NCI-H1930 (cell line): Measurements from ENCODE around the gene ELOVL2.

ENCODE experiments used
- DNase-seq, 2 experiments: peaks; one replicate each; lab custom pipeline; 2025; lab: John Stamatoyannopoulos, UW

Gene ELOVL2

DNA sequence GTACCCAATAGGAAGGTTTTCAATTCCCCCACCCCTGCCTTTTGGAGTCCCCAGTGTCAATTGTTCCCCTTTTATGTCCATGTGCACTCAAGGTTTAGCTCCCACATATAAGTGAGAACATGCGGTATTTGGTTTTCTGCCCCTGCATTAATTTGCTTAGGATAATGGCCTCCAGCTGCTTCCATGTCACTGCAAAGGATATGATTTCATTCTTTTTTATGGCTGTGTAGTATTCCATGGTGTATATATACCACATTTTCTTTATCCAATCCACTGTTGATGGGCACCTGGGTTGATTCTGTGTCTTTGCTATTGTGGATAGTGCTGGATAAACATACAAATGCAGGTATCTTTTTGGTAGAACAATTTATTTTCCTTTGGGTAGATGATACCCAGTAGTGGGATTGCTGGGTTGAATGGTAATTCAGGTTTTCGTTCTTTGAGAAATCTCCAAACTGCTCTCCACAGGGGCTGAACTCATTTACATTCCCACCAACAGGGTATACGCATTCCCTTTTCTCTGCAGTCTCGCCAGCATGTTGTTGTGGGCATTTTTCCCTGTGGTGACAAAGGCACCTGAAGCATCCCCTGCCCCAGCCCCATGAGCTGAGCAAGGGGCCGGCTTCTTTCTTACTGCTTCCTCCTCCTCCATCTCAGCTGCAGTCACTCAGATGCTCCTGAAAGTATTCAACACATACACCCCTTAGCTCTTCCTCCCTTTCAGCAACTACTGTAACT is 66.7 kb downstream of the ELOVL2 start:
- no peak for DNase-seq

GRCh38 chr6:10976571-10976970 is 67.5 kb downstream of the ELOVL2 start:
- DNase-seq, result no peak

GRCh38 chr6:10972196-10972595 is 71.9 kb downstream of the ELOVL2 start:
- DNase-seq, result no peak

GRCh38 chr6:10970731-10971130 is 73.4 kb downstream of the ELOVL2 start:
- no peak for DNase-seq

DNA sequence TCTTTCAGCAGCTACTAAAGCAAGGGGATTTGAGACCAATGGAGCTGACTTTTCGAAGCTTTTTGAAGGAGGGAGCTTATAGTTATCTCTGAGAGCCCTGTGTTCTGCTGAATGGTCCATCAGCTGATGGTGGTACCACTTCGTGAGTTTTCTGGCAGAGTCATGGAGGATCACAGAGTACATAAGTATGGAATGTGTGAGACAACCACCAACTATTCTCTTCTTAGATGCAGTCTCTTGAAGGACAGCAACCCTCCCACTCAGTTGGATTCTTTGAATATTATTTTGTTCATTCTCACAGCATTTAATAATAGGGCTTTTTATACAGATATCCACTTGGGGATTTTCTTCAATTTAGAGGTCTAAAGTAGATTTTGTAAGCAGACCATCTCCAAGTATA is 75.3 kb downstream of the ELOVL2 start:
- no peak for DNase-seq

GRCh38 chr6:10964684-10965083 is 79.4 kb downstream of the ELOVL2 start:
- DNase-seq, result no peak

GRCh38 chr6:10963113-10963512 is 81.0 kb downstream of the ELOVL2 start:
- no peak for DNase-seq

DNA sequence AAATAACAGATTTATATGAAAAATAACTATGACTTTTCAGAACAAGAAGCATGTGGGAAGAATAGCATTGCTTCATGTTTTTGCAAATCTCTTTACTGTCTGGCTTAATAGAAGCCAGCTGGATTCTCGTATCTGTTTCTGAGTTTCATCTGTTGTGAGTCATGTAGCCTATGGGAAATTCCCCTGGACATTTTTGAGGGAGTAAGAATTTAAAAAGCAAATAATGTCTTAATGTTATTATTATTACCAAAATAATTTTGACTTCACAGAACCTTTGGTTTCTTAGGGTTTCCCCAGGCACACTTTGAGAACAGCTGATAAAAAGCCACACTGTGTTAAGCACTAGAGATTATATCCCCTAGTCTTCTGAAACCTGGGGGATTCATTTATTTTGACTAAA is 81.4 kb downstream of the ELOVL2 start:
- no peak for DNase-seq

DNA sequence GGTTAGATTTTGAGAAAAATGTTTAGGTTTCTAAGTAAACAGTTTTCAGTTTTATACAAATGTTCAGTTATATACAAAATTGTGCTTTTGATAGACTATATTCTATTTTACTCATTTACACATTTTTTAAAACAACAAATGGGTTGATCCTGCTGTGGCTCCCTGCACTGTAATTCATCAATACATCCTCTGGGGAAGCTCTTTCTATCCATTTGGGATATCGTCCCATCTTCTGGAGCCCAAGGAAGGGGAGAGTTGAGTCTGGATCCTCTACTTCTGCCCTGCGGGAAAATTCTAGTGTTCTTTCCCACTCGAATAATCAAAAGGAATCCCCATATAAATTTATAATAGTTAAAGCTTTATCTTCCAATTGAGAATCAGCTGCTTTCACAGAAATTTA is 82.3 kb downstream of the ELOVL2 start:
- DNase-seq, result no peak

DNA sequence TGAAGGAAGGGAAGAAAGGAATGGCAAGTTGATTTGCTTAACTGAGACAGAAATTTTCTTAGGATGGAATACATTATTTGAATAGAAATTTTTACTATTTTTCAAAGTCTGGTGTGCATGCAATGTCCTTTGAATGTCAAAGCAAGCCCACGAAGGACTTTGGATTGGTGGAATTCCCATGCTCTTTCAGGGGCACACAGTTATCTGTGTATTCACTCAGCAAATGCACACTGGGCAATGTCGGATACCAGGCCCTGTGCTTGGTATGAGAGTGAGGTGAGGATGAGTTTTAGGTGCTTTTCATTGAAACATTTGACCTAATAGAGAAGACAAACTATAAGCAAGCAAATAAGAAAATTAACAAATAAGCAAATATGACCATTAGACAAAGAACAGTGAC is 83.9 kb downstream of the ELOVL2 start:
- DNase-seq, result no peak

DNA sequence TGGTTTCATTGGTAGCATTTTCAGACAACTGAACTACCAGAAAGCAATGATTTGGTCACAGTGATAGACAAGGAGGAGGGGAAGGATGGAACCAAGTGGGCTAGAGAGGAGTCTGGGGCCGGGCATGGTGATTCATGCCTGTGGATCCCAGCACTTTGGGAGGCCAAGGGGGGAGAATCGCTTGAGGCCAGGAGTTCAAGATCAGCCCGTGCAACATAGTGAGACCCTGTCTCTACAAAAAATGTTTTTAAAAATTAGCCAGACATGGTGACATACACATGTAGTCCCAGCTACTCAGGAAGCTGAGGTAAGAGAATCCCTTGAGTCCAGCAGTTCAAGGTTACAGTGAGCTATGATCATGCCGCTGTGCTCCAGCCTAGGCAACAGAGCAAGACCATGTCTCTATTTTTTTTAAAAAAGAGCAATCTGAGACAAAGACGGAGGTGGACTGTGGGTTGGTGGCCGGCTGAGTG is 86.7 kb downstream of the ELOVL2 start:
- no peak for DNase-seq

GRCh38 chr6:10956776-10957175 is 87.3 kb downstream of the ELOVL2 start:
- no peak for DNase-seq

GRCh38 chr6:10954590-10955010 is 89.5 kb downstream of the ELOVL2 start:
- DNase-seq, result peak; percentile 23 to 37

DNA sequence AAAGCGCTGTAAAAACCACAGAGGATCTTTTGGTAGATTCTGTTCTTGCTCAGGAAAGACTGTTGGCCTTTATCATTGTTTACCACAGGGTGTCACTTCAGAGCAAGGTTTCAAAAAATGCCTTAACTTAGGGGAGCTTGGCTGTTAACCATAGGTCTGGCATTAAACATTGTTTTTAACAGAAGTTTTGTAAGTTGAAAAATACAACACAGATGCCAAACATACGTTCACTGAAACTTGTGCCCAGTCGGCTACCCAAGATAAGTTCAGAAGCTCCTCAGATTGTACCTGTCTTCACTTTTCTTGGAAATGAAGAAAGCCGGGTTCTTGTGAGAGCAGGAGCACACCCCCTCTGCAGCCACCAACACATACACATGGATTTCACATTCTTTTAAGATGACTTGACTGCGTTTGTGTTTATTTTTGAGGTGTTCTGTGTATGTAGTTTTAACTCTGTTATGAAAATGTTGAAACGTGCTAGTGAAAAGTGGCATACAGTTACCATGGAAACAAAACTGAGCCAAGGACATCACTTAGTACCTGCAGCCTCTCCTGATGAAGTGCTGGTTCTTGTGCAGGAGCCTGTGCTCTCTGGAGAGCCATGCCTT is 92.3 kb downstream of the ELOVL2 start:
- no peak for DNase-seq

DNA sequence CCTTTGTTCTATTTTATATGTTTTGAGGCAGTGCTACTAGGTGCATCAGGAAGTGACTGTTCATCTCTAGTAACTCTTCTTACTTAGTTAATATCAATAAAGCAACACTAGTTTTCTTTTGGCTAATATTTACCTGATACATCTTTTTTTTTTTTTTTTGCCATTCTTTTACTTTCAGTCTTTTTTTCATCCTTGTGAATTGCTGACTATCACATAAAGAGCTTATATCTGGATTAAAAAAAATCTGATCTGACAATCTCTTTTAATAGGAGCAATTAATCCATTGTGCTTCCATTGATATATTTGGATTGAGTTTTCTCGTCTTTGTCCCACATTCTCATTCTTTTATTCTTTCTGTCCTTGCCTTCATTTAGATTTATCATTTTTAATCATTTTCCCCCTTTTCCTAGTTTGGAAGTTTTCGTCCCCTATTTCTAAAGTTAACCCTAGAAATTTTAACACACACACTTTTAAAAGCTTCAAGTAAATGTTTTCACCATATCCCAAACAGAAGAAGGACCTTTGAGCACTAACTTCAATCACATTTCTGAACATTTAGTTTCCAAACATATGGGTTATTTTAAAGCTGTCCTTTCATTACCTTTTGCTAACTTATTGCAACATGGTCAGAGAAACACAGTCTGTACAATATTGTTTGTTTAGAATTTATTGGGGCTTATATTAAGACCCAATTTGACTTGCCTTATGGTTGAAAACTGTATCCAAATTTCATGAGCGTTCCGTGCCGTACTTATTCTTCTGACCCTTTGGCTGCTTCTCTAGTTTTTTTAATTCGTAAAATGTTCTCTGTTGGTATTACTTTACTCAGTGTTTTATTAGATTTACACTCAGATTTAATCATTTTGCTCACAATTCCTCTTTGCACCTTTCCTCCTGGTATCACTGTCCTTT is 94.3 kb downstream of the ELOVL2 start:
- no peak for DNase-seq

DNA sequence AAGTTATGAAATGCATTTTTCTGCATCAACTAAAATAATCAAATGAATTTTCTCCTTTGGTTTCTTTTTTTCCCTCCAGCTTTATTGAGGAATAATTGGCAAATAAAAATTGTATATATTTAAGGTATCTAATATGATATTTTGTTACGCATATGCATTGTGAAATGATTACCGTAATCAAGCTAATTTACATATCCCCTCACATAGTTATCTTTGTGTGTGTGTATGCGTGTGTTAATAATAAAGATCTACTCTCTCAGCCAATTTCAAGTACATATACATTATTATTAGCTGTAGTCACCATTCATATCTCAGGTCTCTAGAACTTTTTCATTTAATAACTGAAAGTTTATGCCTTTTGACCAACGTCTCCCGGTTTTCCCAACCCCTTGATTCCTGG is 96.1 kb downstream of the ELOVL2 start:
- no peak for DNase-seq

- no peak for DNase-seq
These were observed 98.3 kb downstream of the ELOVL2 start for GRCh38 chr6:10945845-10946244.

GRCh38 chr6:10939840-10940239 is 104.3 kb downstream of the ELOVL2 start:
- no peak for DNase-seq

GRCh38 chr6:10933126-10933525 is 111.0 kb downstream of the ELOVL2 start:
- DNase-seq, result no peak
